Stimulated activated CD4-positive, alpha-beta T cell treated with anti-CD3 and anti-CD28 coated beads, TNF-alpha, amount 100 ng/mL, for 4 hours (primary cell): Measurements from ENCODE around the gene SCGB2A2.

Source experiments
- DNase-seq, 3 experiments: peaks; one replicate each; pipeline ENCODE4 v3.0.0-alpha.2; 2020; ENCODE audit warnings: low read depth in 3 of 3

The SCGB2A2 gene

DNA sequence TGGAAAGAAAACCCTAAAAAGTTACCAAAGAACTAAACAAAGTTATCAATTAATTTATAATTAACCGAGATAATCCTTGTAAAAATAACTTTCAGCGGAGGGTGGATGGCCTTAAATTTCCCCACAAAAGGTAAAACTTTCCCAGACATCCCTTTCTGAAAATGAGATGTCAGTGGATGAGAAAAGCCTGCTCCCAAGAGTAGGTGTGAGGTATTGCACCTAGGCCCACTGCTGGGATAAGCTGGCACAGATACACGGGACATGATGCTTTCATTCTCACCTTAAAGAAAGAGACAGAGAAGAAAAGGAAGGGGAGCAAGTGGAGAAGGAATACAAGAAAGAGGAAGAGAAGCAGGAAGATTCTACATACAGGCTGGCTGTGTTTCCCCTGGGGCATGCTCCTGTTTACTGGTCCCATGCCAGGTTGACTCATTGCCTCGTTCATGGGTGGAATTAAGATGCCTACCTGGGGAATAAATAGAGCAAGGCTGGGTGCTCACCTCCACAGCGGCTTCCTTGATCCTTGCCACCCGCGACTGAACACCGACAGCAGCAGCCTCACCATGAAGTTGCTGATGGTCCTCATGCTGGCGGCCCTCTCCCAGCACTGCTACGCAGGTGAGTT lies at the start of gene SCGB2A2:
SCGB2A2 (plus strand) TSS at position 505 of the 625 bp plus-strand sequence; CDS start at position 564, 59 bp downstream.
- DNase-seq: no peak

DNA sequence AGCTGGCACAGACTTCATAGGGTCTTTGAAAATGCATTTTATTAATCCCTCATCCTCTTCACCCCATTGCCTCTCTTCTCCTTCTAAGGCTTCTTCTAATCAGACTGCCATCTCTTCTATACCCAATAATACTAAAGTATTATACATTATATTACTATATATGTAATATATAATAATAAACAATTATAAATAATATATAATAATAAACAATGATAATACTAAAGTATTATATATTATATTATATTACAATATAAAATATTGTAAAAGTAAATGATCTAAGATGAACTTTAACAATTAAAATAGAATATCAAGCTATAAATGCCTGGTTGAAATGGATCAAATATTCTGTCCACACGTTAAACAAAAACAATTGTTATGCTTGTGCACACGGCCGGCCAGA lies 48.5 kb upstream of the SCGB2A2 start:
- DNase-seq: no peak

- no peak for DNase-seq
Measured at GRCh38 chr11:62223095-62223494, 46.9 kb upstream of the SCGB2A2 start.

- DNase-seq: no peak
Measured at GRCh38 chr11:62233730-62234129, 36.2 kb upstream of the SCGB2A2 start.

- DNase-seq: no peak
Measured at GRCh38 chr11:62236187-62236586, 33.8 kb upstream of the SCGB2A2 start.

- DNase-seq: no peak
Measured at GRCh38 chr11:62237499-62237898, 32.5 kb upstream of the SCGB2A2 start.

DNA sequence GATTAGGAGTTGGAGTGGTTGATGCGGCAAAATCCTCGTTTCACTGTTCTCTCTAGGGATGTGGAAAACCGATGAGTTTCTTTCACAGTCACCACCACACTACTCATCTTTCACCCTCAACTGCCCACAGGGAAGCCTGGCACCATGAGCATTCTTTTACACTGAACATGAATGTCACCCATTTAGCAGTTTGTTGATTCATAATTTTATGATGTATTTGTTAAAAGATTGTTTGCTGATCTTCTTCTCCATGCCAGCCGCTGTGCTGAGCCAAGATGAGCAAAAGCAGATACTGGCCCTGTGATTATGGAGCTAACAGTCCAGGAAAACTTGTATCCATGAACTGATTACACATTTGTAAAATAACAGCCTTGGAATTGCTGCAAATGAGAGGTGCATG lies 31.8 kb upstream of the SCGB2A2 start:
- no peak for DNase-seq

DNA sequence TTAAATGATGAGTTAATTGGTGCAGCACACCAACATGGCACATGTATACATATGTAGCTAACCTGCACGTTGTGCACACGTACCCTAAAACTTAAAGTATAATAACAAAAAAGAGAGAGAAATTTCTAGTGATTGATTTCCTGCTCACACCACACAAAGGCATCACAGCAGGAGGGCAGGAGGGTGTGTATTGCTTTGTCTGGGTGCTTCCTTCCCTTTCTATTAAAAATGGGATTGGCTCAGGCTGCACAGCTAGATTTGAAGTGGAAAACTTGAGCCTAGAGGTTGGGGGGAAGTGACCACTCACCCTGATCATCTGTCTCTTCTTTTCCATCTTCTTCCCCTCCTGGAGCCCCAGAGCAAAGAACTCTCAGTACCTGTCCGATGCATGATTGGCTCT lies 28.9 kb upstream of the SCGB2A2 start:
- DNase-seq: no peak

GRCh38 chr11:62242021-62242420 lies 27.9 kb upstream of the SCGB2A2 start, which contains the start of gene SCGB1D2:
Gene SCGB1D2 (plus strand): TSS chr11:62242239. CDS start chr11:62242308, 69 bp downstream.
- DNase-seq: no peak

DNA sequence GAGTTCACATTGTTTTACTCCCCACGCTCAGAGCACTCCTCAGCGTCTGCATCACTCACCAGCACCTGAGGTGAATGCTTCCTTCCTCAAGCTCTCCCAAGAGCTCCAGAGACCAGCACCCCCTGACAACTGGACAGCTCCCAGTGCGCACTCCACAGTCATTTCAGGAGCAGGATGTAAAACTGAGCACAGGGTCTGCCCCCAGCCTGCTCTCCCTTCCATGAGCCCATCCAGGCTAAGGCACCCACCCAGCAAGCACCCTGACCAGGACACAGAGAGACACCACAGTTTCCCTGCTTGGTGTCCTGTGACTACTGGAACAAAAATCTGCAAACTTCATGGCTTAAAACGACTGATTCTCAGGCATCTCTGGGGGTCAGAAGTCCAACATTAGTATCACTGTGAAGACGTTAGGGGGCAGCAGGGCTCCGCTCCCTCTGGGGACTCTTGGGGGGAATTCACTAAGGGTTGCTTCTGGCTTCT lies 24.6 kb upstream of the SCGB2A2 start:
- DNase-seq: no peak

DNA sequence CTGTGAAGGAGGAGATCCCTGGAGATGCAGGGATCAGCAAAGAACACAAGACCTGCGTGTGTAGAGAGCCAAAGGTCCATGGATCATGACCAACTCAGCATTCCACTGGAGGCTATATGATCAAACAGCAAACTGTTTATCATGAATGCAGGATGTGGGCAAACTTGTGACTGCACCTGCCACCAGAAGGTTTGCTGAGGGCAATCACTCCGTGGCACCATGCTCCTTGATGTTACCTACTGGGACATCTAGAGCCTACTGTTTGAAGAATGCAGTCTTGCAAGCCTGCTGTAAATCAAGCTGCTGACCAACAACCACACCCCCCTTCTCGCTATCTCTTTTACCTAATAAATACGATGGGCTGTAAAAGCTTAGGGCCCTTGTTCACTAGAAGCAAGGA lies 18.3 kb upstream of the SCGB2A2 start:
- DNase-seq: no peak

DNA sequence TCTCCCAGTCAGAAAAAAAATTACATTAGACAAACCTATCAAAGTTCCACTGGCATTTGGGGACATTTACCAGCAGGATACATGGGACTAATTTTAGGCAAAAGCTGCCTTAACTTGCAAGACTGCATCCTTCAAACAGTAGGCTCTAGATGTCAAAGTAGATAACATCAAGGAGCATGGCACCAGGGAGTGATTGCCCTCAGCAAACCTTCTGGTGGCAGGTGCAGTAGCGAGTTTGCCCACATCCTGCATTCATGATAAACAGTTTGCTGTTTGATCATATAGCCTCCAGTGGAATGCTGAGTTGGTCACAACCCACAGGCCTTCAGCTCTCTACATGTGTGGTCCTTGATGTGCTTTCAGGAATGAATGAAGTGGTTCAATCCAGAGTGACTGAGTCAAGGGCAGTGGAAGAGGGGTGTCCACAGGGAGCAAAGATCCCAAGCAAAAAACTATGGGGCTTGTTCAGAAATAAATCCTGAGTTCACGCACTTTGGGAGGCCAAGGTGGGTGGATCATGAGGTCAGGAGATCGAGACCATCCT lies 15.9 kb upstream of the SCGB2A2 start:
- no peak for DNase-seq

DNA sequence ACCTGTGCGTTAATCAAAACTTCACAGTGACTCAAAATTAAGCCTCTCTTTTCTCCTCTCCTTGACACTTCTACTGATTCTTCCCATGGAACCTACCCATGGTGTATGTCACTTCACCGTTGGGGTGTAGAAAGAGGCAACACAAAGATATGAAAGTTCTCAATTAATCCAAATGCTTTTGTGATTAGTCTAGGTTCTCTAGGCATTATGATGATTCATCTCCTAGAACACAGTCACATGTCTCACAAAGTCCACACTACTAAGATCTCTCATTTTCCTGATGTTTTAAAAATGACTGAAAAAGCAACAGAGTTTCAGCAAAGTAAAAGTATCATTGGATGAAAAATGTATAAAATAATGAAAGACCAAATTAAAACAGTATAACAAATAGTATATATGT lies 13.7 kb upstream of the SCGB2A2 start:
- no peak for DNase-seq

- no peak for DNase-seq
Measured at GRCh38 chr11:62260261-62260953, 9.6 kb upstream of the SCGB2A2 start.

GRCh38 chr11:62264004-62264403 lies 6.0 kb upstream of the SCGB2A2 start:
- DNase-seq: no peak

- no peak for DNase-seq
Measured at GRCh38 chr11:62266558-62266957, 3.4 kb upstream of the SCGB2A2 start.

GRCh38 chr11:62267050-62267449 lies 2.9 kb upstream of the SCGB2A2 start:
- DNase-seq: no peak

- DNase-seq: no peak
Measured at GRCh38 chr11:62267576-62267975, 2.4 kb upstream of the SCGB2A2 start.

- DNase-seq: no peak
Measured at GRCh38 chr11:62273284-62273683, 3.3 kb downstream of the SCGB2A2 start.

DNA sequence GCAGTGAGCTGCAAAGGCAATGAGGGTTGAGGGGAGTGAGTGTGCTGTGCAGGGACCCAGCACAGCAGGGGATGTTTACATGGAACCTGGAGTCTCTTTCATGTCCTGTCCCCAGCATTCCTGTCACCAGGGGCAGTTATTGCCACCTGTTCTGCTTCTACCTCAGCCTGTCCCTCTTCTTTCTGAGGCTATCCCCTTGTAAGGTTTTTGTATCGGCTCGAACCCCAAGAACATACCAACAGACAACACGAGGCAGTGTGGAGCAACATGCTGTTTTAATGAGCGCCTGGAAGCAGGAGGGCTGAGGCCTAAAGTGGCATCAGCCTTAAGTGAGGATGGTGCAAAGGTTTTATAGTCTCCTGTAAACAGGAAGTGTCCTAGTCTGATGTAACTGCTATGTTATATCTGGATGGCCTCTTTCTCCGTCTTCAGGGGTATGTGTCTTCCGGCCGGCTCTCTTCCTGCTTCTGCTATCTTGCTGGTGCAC lies 3.9 kb downstream of the SCGB2A2 start:
- no peak for DNase-seq

- no peak for DNase-seq
Measured at GRCh38 chr11:62280452-62280851, 10.5 kb downstream of the SCGB2A2 start.

DNA sequence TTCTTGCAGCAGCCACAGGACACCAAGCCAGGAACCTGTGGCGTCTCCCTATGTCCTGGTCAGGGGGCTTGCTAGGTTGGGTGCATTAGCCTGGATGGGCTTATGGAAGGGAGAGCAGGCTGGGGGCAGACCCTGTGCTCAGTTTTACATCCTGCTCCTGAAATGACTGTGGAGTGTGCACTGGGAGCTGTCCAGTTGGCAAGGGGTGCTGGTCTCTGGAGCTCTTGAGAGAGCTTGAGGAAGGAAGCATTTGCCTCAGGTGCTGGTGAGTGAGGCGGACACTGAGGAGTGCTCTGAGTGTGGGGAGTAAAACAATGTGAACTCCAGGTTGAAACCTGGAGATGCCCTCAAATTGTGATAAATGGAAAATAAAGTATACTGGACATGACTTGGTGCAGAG lies 25.5 kb downstream of the SCGB2A2 start:
- no peak for DNase-seq

DNA sequence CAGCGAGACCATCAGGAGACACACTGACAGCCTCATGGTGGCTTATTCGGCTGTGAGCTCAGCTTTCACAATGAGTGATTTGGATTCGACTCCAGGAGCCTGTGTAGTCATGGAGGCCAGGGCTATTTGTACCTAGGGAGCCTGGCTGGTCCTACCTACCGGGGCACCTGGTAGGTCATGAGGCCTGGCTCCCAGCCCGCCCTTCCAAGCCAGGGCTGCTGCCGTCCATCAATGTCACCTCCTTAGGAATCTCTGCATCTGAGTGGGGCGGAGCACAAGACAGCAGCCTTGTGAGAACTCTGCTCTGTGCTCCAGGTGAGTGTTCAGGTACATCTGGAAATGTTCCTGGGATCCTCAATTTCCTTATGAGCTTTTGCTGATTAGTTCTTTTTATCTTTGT lies 29.0 kb downstream of the SCGB2A2 start, which contains the start of gene SCGB1D4:
SCGB1D4 (minus strand) TSS at position 101 of the 400 bp plus-strand sequence; CDS start at position 36, 65 bp downstream.
- no peak for DNase-seq
